Gastroesophageal sphincter (tissue), 4 donors: Measurements from ENCODE around the gene TMEM52B. TPM values are rescaled to one million over a fixed set of nuclear protein-coding genes. Genes with fewer than 3 reads are reported as not detected.
A peak's percentile ranks its signal among the peaks of the same experiment; 100 is the strongest.

Experiments
- ATAC-seq: fragments of 150-250 bp; one replicate; pipeline ENCODE4 v1.9.1; 2016; ENCODE audit warnings: mild to moderate bottlenecking, moderate library complexity
- H3K27ac ChIP-seq, 4 donors: fragments of 200-600 bp; sonication (generic) in 3 of 4; 1 replicate in 3 of 4; 2 replicates in 1 of 4; pipeline ENCODE4 v1.5.1; 2016 to 2019
- H3K27me3 ChIP-seq: fragments of 200-600 bp; sonication (generic); one replicate; pipeline ENCODE4 v1.5.1; 2019
- H3K36me3 ChIP-seq, 2 donors: fragments of 200-600 bp; sonication (generic); one replicate each; pipeline ENCODE4 v1.5.1; 2019; ENCODE audit warnings: control low read depth in 1 of 2
- H3K4me1 ChIP-seq, 3 donors: fragments of 200-600 bp; sonication (generic); 1 replicate in 2 of 3; 2 replicates in 1 of 3; pipeline ENCODE4 v1.5.1; 2016 to 2019; ENCODE audit warnings: control low read depth in 2 of 3
- H3K4me3 ChIP-seq, 2 donors: fragments of 200-600 bp; sonication (generic); one replicate each; pipeline ENCODE4 v1.5.1; 2019; ENCODE audit warnings: mild to moderate bottlenecking in 1 of 2, moderate library complexity in 1 of 2
- H3K9me3 ChIP-seq, 3 donors: fragments of 200-600 bp; sonication (generic); one replicate each; pipeline ENCODE4 v1.5.1; 2017 to 2019; ENCODE audit warnings: control low read depth in 2 of 3
- CTCF ChIP-seq, 4 experiments: fragments of 200-600 bp in 2 of 4; fragments of 450-650 bp in 2 of 4; sonication (generic) in 1 of 4; IDR thresholded peaks; one replicate each; pipeline ENCODE4 v1.5.1; 2017 to 2019; ENCODE audit warnings: antibody characterized with exemption in 4 of 4, mild to moderate bottlenecking in 2 of 4, moderate library complexity in 2 of 4
- EP300 ChIP-seq: sonication (generic); formaldehyde crosslinking; IDR thresholded peaks from one replicate; pipeline ENCODE4 v1.6.1; 2017; ENCODE audit warnings: antibody characterized with exemption, mild to moderate bottlenecking
- POLR2A ChIP-seq, 2 donors: fragments of 450-650 bp; IDR thresholded peaks; one replicate each; pipeline ENCODE4 v1.6.1; 2017; ENCODE audit warnings: antibody characterized with exemption in 2 of 2, mild to moderate bottlenecking in 2 of 2, moderate library complexity in 1 of 2
- POLR2AphosphoS5 ChIP-seq: sonication (generic); formaldehyde crosslinking; IDR thresholded peaks from one replicate; pipeline ENCODE4 v1.6.1; 2017; ENCODE audit warnings: antibody characterized with exemption
- WGBS, 2 donors: methylation state at CpG; one replicate each; pipeline ENCODE4 v1.1.5; 2018; ENCODE audit warnings: low coverage in 1 of 2; 5-methylcytosine and 5-hydroxymethylcytosine counted together
- total RNA-seq, 4 donors: library from RNA; depleted of rRNA; stranded (reverse); fragments of >200 nt; gene quantifications; one replicate each; pipeline ENCODE4 v1.1.0, GENCODE V29; 2016

Gene TMEM52B
- total RNA-seq, 4 donors from 2014 or later, result 1.2 TPM; not detected in 3

- ATAC-seq, result no peak
- WGBS, 2 donors, result 65 to 80% methylated on average over 2 to 3 of the region's 3 CpGs
These were observed 19.6 kb upstream of the TMEM52B start for GRCh38 chr12:10159280-10159679.

GRCh38 chr12:10160617-10161385, 18.0 kb upstream of the TMEM52B start:
- peaks cover 0 to 8% (median 0%) of the 10 kb centered on the region in 3 donors for H3K4me1 ChIP-seq
- no peaks in the 10 kb centered on the region for H3K27me3 ChIP-seq
- 34 to 55% methylated on average over 7 of the region's 7 CpGs for WGBS, 2 donors
- no peak overlapping the region for H3K4me3 ChIP-seq
- peak overlapping the region in 1 of 4 donors; percentile 36 for H3K27ac ChIP-seq
- no peaks in the 10 kb centered on the region for H3K36me3 ChIP-seq
- H3K9me3 ChIP-seq, result no peaks in the 10 kb centered on the region
- no peak for TF ChIP-seq EP300
- TF ChIP-seq CTCF (IDR thresholded peaks at IDR 0.05), result no peak
- TF ChIP-seq POLR2A (IDR thresholded peaks at IDR 0.05), result no peak
- no peak for TF ChIP-seq POLR2AphosphoS5
- no peak for ATAC-seq

More at GRCh38 chr12:10159280-10159679, 19.6 kb upstream of the TMEM52B start:
- no peak overlapping the region for H3K27ac ChIP-seq
- no peaks in the 10 kb centered on the region for H3K9me3 ChIP-seq
- no peak overlapping the region for H3K4me3 ChIP-seq
- H3K27me3 ChIP-seq, result no peaks in the 10 kb centered on the region
- H3K4me1 ChIP-seq, result peaks cover 0 to 8% (median 0%) of the 10 kb centered on the region in 3 donors
- no peak for TF ChIP-seq CTCF (IDR thresholded peaks at IDR 0.05)
- TF ChIP-seq POLR2A (IDR thresholded peaks at IDR 0.05), result no peak
- no peak for TF ChIP-seq EP300
- no peak for TF ChIP-seq POLR2AphosphoS5
- H3K36me3 ChIP-seq, result no peaks in the 10 kb centered on the region

- H3K27me3 ChIP-seq, result no peaks in the 10 kb centered on the region
- H3K36me3 ChIP-seq, result no peaks in the 10 kb centered on the region
- H3K4me1 ChIP-seq, result peaks cover 0 to 8% (median 0%) of the 10 kb centered on the region in 3 donors
- TF ChIP-seq CTCF (IDR thresholded peaks at IDR 0.05) (no peak), EP300 (no peak), POLR2A (IDR thresholded peaks at IDR 0.05) (no peak), POLR2AphosphoS5 (no peak)
- no peaks in the 10 kb centered on the region for H3K9me3 ChIP-seq
- ATAC-seq, result no peak
- H3K27ac ChIP-seq, result no peak overlapping the region
- H3K4me3 ChIP-seq, result no peak overlapping the region
- WGBS, 2 donors, result 60 to 78% methylated on average over 3 of the region's 3 CpGs
These were observed 15.7 kb upstream of the TMEM52B start for GRCh38 chr12:10163084-10163483.

- Histone ChIP-seq H3K4me1 (peaks cover 0 to 7% (median 0%) of the 10 kb centered on the region in 3 donors), H3K27me3 (no peaks in the 10 kb centered on the region), H3K4me3 (no peak overlapping the region), H3K27ac (no peak overlapping the region), H3K36me3 (no peaks in the 10 kb centered on the region), H3K9me3 (no peaks in the 10 kb centered on the region)
- TF ChIP-seq EP300 (no peak), CTCF (IDR thresholded peaks at IDR 0.05) (no peak), POLR2A (IDR thresholded peaks at IDR 0.05) (no peak), POLR2AphosphoS5 (no peak)
- no peak for ATAC-seq
- WGBS, 2 donors, result 0% methylated on average over 1 of the region's 1 CpG; no CpG with 5 or more reads in 1 of the 2 donors
These were observed 13.4 kb upstream of the TMEM52B start for GRCh38 chr12:10165421-10165820.

GRCh38 chr12:10167599-10167998, 11.2 kb upstream of the TMEM52B start:
- peak; percentile 53 for ATAC-seq
- Histone ChIP-seq H3K36me3 (no peaks in the 10 kb centered on the region), H3K27me3 (no peaks in the 10 kb centered on the region), H3K27ac (no peak overlapping the region), H3K4me1 (no peaks in the 10 kb centered on the region), H3K9me3 (no peaks in the 10 kb centered on the region), H3K4me3 (no peak overlapping the region)
- TF ChIP-seq POLR2A (IDR thresholded peaks at IDR 0.05), result no peak
- TF ChIP-seq CTCF (IDR thresholded peaks at IDR 0.05), result no peak
- no peak for TF ChIP-seq EP300
- peak; percentile 37 for TF ChIP-seq POLR2AphosphoS5
- 59 to 64% methylated on average over 4 to 5 of the region's 5 CpGs for WGBS, 2 donors
